ENCODE results near the gene FSTL4.

FSTL4 gene

DNA sequence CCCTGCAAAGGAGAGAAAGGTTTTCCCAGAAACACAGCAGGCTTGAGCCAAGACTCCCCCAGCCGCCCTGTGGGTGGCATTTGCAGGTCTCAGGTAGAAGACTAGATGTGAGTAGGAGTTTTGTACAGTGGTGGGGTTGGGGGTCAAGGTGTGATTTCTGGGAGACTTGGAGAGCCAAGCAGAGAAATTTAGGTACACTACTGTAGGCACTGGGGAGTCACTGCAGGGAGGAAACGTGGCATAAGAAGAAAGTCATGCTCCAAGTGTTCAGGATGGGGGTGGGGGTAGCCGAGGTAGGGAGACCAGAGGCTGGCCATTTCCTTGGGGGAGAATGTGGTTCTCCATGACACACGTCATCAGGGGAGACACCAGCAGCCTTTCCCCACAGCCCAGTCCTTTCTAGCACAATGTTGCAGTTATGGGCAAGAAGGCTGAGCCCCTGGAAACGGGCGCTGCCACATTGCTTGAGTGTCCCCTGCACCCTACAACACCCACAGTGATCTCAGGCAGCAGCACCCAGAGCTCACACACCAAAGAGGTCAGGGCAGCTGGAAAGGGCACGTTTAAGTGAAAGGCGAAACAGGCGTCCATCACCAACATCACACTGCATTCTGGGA is 210.5 kb downstream of the FSTL4 start:
- Histone ChIP-seq H3K27me3 (ENCODE audit: insufficient read depth, low read length) (peaks cover 10% of the 10 kb centered on the region; the same call in 1 of the 2 replicates), H3K4me3 (ENCODE audit: low read depth, low read length, poor library complexity, severe bottlenecking) (no peak overlapping the region), H3F3A (ENCODE audit: insufficient read depth, low read length) (no peaks in the 10 kb centered on the region), H3K9ac (ENCODE audit: low read length) (no peak overlapping the region), H3K79me2 (ENCODE audit: insufficient read depth, low read length) (no peaks in the 10 kb centered on the region), H3K36me3 (ENCODE audit: insufficient read depth, low read length) (no peaks in the 10 kb centered on the region), H3K9me2 (ENCODE audit: low read depth, low read length) (no peaks in the 10 kb centered on the region), H3K27ac (ENCODE audit: low read depth, low read length, poor library complexity, severe bottlenecking) (no peak overlapping the region), H2AFZ (ENCODE audit: low read length) (no peak overlapping the region), H3K4me1 (ENCODE audit: insufficient read depth, low read length, severe bottlenecking) (no peaks in the 10 kb centered on the region), H3K4me2 (ENCODE audit: low read length) (no peak overlapping the region), H4K20me1 (ENCODE audit: insufficient read depth, low read length) (no peaks in the 10 kb centered on the region), H3K9me3 (ENCODE audit: low read length) (no peaks in the 10 kb centered on the region)
- TF ChIP-seq, protein P1, sequence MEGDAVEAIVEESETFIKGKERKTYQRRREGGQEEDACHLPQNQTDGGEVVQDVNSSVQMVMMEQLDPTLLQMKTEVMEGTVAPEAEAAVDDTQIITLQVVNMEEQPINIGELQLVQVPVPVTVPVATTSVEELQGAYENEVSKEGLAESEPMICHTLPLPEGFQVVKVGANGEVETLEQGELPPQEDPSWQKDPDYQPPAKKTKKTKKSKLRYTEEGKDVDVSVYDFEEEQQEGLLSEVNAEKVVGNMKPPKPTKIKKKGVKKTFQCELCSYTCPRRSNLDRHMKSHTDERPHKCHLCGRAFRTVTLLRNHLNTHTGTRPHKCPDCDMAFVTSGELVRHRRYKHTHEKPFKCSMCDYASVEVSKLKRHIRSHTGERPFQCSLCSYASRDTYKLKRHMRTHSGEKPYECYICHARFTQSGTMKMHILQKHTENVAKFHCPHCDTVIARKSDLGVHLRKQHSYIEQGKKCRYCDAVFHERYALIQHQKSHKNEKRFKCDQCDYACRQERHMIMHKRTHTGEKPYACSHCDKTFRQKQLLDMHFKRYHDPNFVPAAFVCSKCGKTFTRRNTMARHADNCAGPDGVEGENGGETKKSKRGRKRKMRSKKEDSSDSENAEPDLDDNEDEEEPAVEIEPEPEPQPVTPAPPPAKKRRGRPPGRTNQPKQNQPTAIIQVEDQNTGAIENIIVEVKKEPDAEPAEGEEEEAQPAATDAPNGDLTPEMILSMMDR (IDR thresholded peaks at IDR 0.05; ENCODE audit: low read length), result no peak
- no peak for TF ChIP-seq EZH2 (IDR thresholded peaks at IDR 0.05; ENCODE audit: borderline replicate concordance, low read length)

DNA sequence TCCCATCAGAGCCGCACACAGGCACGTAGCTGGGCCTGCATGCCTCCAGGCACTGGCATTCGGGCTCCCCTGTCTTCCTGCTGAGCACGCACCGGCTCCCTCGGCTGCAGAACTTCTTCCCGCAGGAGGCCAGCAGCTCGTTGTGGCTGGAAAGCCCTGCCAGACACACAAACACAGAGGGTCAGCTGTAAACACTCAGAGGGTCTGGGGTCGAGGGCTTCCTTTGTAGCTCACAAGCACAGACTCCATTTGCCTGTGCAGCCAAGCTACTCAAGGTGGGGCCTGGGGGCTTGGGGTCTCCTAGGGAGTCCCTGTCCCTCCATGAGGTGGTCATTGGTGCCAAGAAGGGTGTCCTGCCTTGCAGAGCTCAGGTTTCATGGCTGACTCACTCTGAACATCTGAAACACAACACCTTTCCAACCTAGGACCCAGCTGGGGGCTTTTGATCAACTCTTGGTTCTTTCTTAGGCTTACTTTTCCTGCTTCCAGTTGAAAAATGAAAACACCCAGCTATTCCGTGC is 211.4 kb downstream of the FSTL4 start:
- Histone ChIP-seq H3K27ac (ENCODE audit: low read depth, low read length, poor library complexity, severe bottlenecking) (no peak overlapping the region), H3K4me2 (ENCODE audit: low read length) (no peak overlapping the region), H3K4me1 (ENCODE audit: insufficient read depth, low read length, severe bottlenecking) (no peaks in the 10 kb centered on the region), H3K4me3 (ENCODE audit: low read depth, low read length, poor library complexity, severe bottlenecking) (no peak overlapping the region), H3K9me2 (ENCODE audit: low read depth, low read length) (no peaks in the 10 kb centered on the region), H3K9me3 (ENCODE audit: low read length) (no peaks in the 10 kb centered on the region), H2AFZ (ENCODE audit: low read length) (no peak overlapping the region), H3K9ac (ENCODE audit: low read length) (no peak overlapping the region), H3K27me3 (ENCODE audit: insufficient read depth, low read length) (peaks cover 10% of the 10 kb centered on the region; the same call in 1 of the 2 replicates), H4K20me1 (ENCODE audit: insufficient read depth, low read length) (no peaks in the 10 kb centered on the region), H3K79me2 (ENCODE audit: insufficient read depth, low read length) (no peaks in the 10 kb centered on the region), H3K36me3 (ENCODE audit: insufficient read depth, low read length) (no peaks in the 10 kb centered on the region), H3F3A (ENCODE audit: insufficient read depth, low read length) (no peaks in the 10 kb centered on the region)
- TF ChIP-seq, protein P1 (IDR thresholded peaks at IDR 0.05; ENCODE audit: low read length), result no peak
- no peak for TF ChIP-seq EZH2 (IDR thresholded peaks at IDR 0.05; ENCODE audit: borderline replicate concordance, low read length)

DNA sequence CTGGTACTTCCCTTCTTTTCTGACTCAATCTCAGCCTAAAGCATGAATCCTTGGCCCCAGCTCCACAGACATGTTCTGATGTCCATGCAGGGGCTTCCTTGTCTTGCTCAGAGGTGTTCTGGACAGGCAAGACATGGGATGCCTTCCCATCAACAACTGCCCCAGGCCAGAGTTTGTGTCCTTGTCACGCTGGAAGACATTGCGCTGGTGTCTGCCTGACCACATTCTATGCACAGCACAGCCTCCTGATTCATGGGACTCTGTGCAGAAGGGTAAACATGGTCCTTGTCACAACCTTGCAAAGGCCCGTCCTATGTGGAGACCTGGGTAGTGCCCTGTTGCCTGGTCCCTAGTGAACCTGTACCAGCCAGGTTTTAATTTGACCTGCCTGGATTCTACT is 212.2 kb downstream of the FSTL4 start:
- Histone ChIP-seq H3K4me2 (ENCODE audit: low read length) (no peak overlapping the region), H3K36me3 (ENCODE audit: insufficient read depth, low read length) (no peaks in the 10 kb centered on the region), H3K79me2 (ENCODE audit: insufficient read depth, low read length) (no peaks in the 10 kb centered on the region), H3F3A (ENCODE audit: insufficient read depth, low read length) (no peaks in the 10 kb centered on the region), H3K9ac (ENCODE audit: low read length) (no peak overlapping the region), H4K20me1 (ENCODE audit: insufficient read depth, low read length) (no peaks in the 10 kb centered on the region), H3K27ac (ENCODE audit: low read depth, low read length, poor library complexity, severe bottlenecking) (no peak overlapping the region), H3K4me1 (ENCODE audit: insufficient read depth, low read length, severe bottlenecking) (no peaks in the 10 kb centered on the region), H3K4me3 (ENCODE audit: low read depth, low read length, poor library complexity, severe bottlenecking) (no peak overlapping the region), H3K9me2 (ENCODE audit: low read depth, low read length) (no peaks in the 10 kb centered on the region), H3K27me3 (ENCODE audit: insufficient read depth, low read length) (peaks cover 10% of the 10 kb centered on the region; the same call in 1 of the 2 replicates), H2AFZ (ENCODE audit: low read length) (no peak overlapping the region), H3K9me3 (ENCODE audit: low read length) (no peaks in the 10 kb centered on the region)
- TF ChIP-seq, protein P1 (IDR thresholded peaks at IDR 0.05; ENCODE audit: low read length), result no peak
- TF ChIP-seq EZH2 (IDR thresholded peaks at IDR 0.05; ENCODE audit: borderline replicate concordance, low read length), result no peak
